ENCODE results near the gene EQTN.

EQTN gene

DNA sequence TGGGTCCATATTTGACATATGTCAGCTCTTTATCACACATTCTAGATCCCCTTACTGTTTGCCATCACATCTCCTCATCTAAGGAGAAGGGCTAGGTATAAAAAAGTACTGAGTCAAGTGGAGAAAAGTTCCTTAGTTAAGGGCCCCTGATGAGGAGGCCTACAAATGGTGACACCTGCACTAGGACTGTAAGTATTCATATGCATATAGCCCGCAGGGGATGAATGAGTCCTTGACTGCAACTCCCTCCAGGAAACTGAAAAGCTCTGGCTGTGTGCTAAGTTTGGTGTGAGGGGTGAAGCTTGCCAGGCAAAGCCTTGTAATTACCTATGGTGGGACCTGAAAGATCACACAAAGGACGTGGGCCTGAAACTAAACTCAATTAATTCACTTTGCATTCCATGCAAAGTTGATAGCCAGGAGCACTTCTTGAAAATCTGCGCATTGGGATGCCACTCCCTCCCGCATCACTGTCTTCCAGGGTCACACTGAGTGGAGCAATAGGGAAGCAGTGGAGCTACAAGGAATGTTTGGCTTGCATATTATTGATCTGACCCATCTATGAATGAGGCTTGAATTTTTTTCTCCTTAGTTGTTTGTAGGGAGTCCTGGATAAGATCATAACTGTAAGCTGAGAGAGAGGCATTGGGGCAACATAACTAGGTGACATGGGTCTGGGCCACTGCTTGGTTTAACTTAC lies 11.9 kb upstream of the EQTN start:
- TF ChIP-seq EZH2phosphoT487 (conservative IDR thresholded peaks at IDR 0.05; ENCODE audit: low read length) (no peak), CTCF (IDR thresholded peaks at IDR 0.05; ENCODE audit: insufficient read depth, low read length, poor library complexity, severe bottlenecking) (no peak)
- no peak overlapping the region for H3K9ac ChIP-seq (ENCODE audit: low read length)
- H3F3A ChIP-seq (ENCODE audit: insufficient read depth), result no peaks in the 10 kb centered on the region
- H3K4me2 ChIP-seq (ENCODE audit: low read depth, low read length, poor library complexity, severe bottlenecking), result no peak overlapping the region
- no peaks in the 10 kb centered on the region for H3K9me2 ChIP-seq (replicated peaks; ENCODE audit: insufficient read depth, low read length)
- H3K36me3 ChIP-seq (ENCODE audit: low read length), result no peaks in the 10 kb centered on the region
- no peaks in the 10 kb centered on the region for H4K20me1 ChIP-seq (ENCODE audit: low read depth, low read length)
- H3K79me2 ChIP-seq (ENCODE audit: insufficient read depth, low read length), result no peaks in the 10 kb centered on the region
- no peaks in the 10 kb centered on the region for H3K9me3 ChIP-seq (ENCODE audit: insufficient read depth, low read length)
- no peak overlapping the region for H3K27ac ChIP-seq (ENCODE audit: low read depth, low read length)
- H2AFZ ChIP-seq (ENCODE audit: low read depth, low read length, severe bottlenecking), result no peak overlapping the region
- no peak overlapping the region for H3K4me3 ChIP-seq (ENCODE audit: insufficient read depth, low read length, poor library complexity, severe bottlenecking)
- H3K27me3 ChIP-seq (ENCODE audit: low read length), result no peaks in the 10 kb centered on the region

- H3K4me3 ChIP-seq (ENCODE audit: insufficient read depth, low read length, poor library complexity, severe bottlenecking), result no peak overlapping the region
- no peaks in the 10 kb centered on the region for H4K20me1 ChIP-seq (ENCODE audit: low read depth, low read length)
- no peak overlapping the region for H3K9ac ChIP-seq (ENCODE audit: low read length)
- TF ChIP-seq CTCF (IDR thresholded peaks at IDR 0.05; ENCODE audit: insufficient read depth, low read length, poor library complexity, severe bottlenecking) (no peak), EZH2phosphoT487 (conservative IDR thresholded peaks at IDR 0.05; ENCODE audit: low read length) (no peak)
- H3K4me2 ChIP-seq (ENCODE audit: low read depth, low read length, poor library complexity, severe bottlenecking), result no peak overlapping the region
- H3K27ac ChIP-seq (ENCODE audit: low read depth, low read length), result no peak overlapping the region
- no peaks in the 10 kb centered on the region for H3K9me2 ChIP-seq (replicated peaks; ENCODE audit: insufficient read depth, low read length)
- no peak overlapping the region for H2AFZ ChIP-seq (ENCODE audit: low read depth, low read length, severe bottlenecking)
- H3K79me2 ChIP-seq (ENCODE audit: insufficient read depth, low read length), result no peaks in the 10 kb centered on the region
- no peaks in the 10 kb centered on the region for H3K27me3 ChIP-seq (ENCODE audit: low read length)
- no peaks in the 10 kb centered on the region for H3K36me3 ChIP-seq (ENCODE audit: low read length)
- H3F3A ChIP-seq (ENCODE audit: insufficient read depth), result no peaks in the 10 kb centered on the region
- no peaks in the 10 kb centered on the region for H3K9me3 ChIP-seq (ENCODE audit: insufficient read depth, low read length)
Measured at GRCh38 chr9:27304521-27304920, 7.6 kb upstream of the EQTN start.

- Histone ChIP-seq H3K27me3 (ENCODE audit: low read length) (no peaks in the 10 kb centered on the region), H3K36me3 (ENCODE audit: low read length) (no peaks in the 10 kb centered on the region), H3K4me2 (ENCODE audit: low read depth, low read length, poor library complexity, severe bottlenecking) (no peak overlapping the region), H3K9ac (ENCODE audit: low read length) (no peak overlapping the region), H4K20me1 (ENCODE audit: low read depth, low read length) (no peaks in the 10 kb centered on the region), H3K79me2 (ENCODE audit: insufficient read depth, low read length) (no peaks in the 10 kb centered on the region), H3K9me3 (ENCODE audit: insufficient read depth, low read length) (no peaks in the 10 kb centered on the region), H3K27ac (ENCODE audit: low read depth, low read length) (no peak overlapping the region), H3K4me3 (ENCODE audit: insufficient read depth, low read length, poor library complexity, severe bottlenecking) (no peak overlapping the region), H3F3A (ENCODE audit: insufficient read depth) (no peaks in the 10 kb centered on the region), H3K9me2 (replicated peaks; ENCODE audit: insufficient read depth, low read length) (no peaks in the 10 kb centered on the region), H2AFZ (ENCODE audit: low read depth, low read length, severe bottlenecking) (no peak overlapping the region)
- TF ChIP-seq CTCF (IDR thresholded peaks at IDR 0.05; ENCODE audit: insufficient read depth, low read length, poor library complexity, severe bottlenecking) (no peak), EZH2phosphoT487 (conservative IDR thresholded peaks at IDR 0.05; ENCODE audit: low read length) (no peak)
Measured at GRCh38 chr9:27303219-27303618, 6.3 kb upstream of the EQTN start.

Measured in SU-DHL-6 (cell line).